GM12891 (cell line): ENCODE results near the gene CAMTA1.

Source experiments
- POLR2A ChIP-seq: IDR thresholded peaks from 2 replicates; pipeline ENCODE4 v1.6.1; 2011; ENCODE audit warnings: low read depth, low read length, control low read depth
- POLR2AphosphoS5 ChIP-seq: IDR thresholded peaks from 2 replicates; pipeline ENCODE4 v1.6.1; 2011; ENCODE audit warnings: low read depth, low read length, control low read depth
- TAF1 ChIP-seq: IDR thresholded peaks from 2 replicates; pipeline ENCODE4 v1.6.1; 2011; ENCODE audit warnings: low read depth, low read length, control low read depth

GRCh38 chr1:6961905-6962477, 176.7 kb downstream of the CAMTA1 start:
- TF ChIP-seq POLR2A (no peak), TAF1 (no peak), POLR2AphosphoS5 (no peak)
